GM21737 (cell line): ENCODE results near the gene ANTXR1.
"Not testable (repeated sequence)": the region's sequence is repeated elsewhere in the genome, so short reads cannot be mapped to it uniquely, and the experiment has no call there.

Experiments used
- ATAC-seq: cut with Tn5 transposase; IDR thresholded peaks from one replicate; pipeline ENCODE4 v1.9.1; 2021; ENCODE audit warnings: mild to moderate bottlenecking, moderate library complexity; ENCODE audit not compliant: unreplicated experiment

ANTXR1 gene

GRCh38 chr2:69157441-69157840 lies 144.5 kb downstream of the ANTXR1 start:
- no peak for ATAC-seq

- ATAC-seq, result no peak
Observed at GRCh38 chr2:69159986-69160385, 147.0 kb downstream of the ANTXR1 start.

- ATAC-seq, result no peak
Observed at GRCh38 chr2:69162057-69162456, 149.1 kb downstream of the ANTXR1 start.

- peak; percentile 61 for ATAC-seq
Observed at GRCh38 chr2:69163109-69163508, 150.1 kb downstream of the ANTXR1 start.

- no peak for ATAC-seq
Observed at GRCh38 chr2:69163556-69163955, 150.6 kb downstream of the ANTXR1 start.

GRCh38 chr2:69164061-69164778 lies 151.2 kb downstream of the ANTXR1 start:
- ATAC-seq, result no peak

- ATAC-seq, result no peak
Observed at GRCh38 chr2:69165091-69165880, 152.3 kb downstream of the ANTXR1 start.

- ATAC-seq, result no peak
Observed at GRCh38 chr2:69166465-69166811, 153.5 kb downstream of the ANTXR1 start.

GRCh38 chr2:69166812-69167468 lies 154.0 kb downstream of the ANTXR1 start:
- ATAC-seq, result no peak

GRCh38 chr2:69167469-69167822 lies 154.5 kb downstream of the ANTXR1 start:
- no peak for ATAC-seq

GRCh38 chr2:69168144-69168813 lies 155.3 kb downstream of the ANTXR1 start:
- no peak for ATAC-seq

GRCh38 chr2:69168950-69169654 lies 156.1 kb downstream of the ANTXR1 start:
- no peak for ATAC-seq

GRCh38 chr2:69169655-69170389 lies 156.8 kb downstream of the ANTXR1 start:
- no peak for ATAC-seq

GRCh38 chr2:69170661-69171060 lies 157.7 kb downstream of the ANTXR1 start:
- ATAC-seq, result no peak

- no peak for ATAC-seq
Observed at GRCh38 chr2:69171116-69171896, 158.3 kb downstream of the ANTXR1 start.

- ATAC-seq, result no peak
Observed at GRCh38 chr2:69171897-69172525, 159.0 kb downstream of the ANTXR1 start.

- ATAC-seq, result no peak
Observed at GRCh38 chr2:69173706-69174105, 160.7 kb downstream of the ANTXR1 start.

GRCh38 chr2:69174211-69174610 lies 161.2 kb downstream of the ANTXR1 start:
- ATAC-seq, result not testable (repeated sequence)
